Astrocyte (in vitro differentiated cells and primary cell): ENCODE data around the gene SCGB1A1.

Source experiments
- EZH2 ChIP-seq: IDR thresholded peaks from 2 replicates; pipeline ENCODE4 v1.6.1; 2012; ENCODE audit warnings: mild to moderate bottlenecking, low read length, inconsistent platforms; ENCODE audit not compliant: insufficient read depth
- TF ChIP-seq, protein P1 (sequence below): IDR thresholded peaks from 2 replicates; pipeline ENCODE4 v1.5.1; 2011; ENCODE audit warnings: low read depth, mild to moderate bottlenecking, inconsistent platforms, low read length, moderate library complexity; ENCODE audit not compliant: insufficient read depth

DNA sequence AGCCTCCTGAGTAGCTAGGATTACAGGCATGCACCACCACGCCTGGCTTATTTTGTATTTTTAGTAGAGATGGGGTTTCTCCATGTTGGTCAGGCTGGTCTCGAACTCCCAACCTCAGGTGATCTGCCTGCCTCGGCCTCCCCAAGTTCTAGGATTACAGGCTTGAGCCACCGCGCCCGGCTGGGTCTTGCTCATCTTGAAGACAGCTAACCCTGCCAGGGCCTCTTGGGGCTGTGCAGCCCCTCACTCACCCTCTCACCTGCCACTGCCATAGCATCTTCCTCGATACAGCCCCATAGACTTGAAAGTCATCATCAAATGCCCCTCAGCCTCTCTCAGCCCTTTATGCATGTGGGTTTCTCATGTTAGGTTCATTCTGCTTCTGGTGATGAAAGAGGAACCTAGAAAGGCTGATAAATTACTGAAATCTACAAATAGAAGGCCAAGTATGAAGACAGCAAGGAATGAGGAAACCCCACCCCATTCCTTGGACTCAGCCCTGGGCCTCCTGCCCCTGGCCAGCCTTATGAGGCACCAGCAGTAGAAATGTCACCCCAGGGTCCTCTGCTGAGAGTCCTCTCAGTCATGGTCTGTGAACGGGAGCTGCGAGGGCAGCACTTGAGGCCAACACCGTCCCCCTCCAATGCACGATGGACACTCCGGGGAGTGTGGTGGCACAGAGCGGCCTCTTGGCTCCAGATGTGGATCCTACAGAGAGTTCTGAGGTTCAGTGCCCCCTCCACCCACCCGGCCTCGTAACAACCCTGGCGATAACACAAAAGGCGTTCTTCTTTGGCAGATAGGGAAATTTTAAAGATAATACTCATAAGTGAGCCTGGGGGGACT lies 24.8 kb downstream of the SCGB1A1 start:
- TF ChIP-seq, protein P1, sequence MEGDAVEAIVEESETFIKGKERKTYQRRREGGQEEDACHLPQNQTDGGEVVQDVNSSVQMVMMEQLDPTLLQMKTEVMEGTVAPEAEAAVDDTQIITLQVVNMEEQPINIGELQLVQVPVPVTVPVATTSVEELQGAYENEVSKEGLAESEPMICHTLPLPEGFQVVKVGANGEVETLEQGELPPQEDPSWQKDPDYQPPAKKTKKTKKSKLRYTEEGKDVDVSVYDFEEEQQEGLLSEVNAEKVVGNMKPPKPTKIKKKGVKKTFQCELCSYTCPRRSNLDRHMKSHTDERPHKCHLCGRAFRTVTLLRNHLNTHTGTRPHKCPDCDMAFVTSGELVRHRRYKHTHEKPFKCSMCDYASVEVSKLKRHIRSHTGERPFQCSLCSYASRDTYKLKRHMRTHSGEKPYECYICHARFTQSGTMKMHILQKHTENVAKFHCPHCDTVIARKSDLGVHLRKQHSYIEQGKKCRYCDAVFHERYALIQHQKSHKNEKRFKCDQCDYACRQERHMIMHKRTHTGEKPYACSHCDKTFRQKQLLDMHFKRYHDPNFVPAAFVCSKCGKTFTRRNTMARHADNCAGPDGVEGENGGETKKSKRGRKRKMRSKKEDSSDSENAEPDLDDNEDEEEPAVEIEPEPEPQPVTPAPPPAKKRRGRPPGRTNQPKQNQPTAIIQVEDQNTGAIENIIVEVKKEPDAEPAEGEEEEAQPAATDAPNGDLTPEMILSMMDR = no peak
- no peak for TF ChIP-seq EZH2
